Right lobe of liver (tissue), 4 donors: ENCODE data around the gene STAMBPL1.

Experiments
- CTCF ChIP-seq, 4 donors: fragments of 200-600 bp in 3 of 4; fragments of 450-650 bp in 1 of 4; IDR thresholded peaks; one replicate each; pipeline versions ENCODE4 v1.5.1 to v1.8.0; 2016 to 2022; ENCODE audit warnings: antibody characterized with exemption in 4 of 4, mild to moderate bottlenecking in 2 of 4
- POLR2A ChIP-seq: fragments of 450-650 bp; IDR thresholded peaks from one replicate; pipeline ENCODE4 v1.6.1; 2017; ENCODE audit warnings: antibody characterized with exemption, mild to moderate bottlenecking
- donor health status: DM: no; HTN: no; CAD: no.
- donor health status: DM: no; HTN: no; CAD: no.
- donor health status: DM: no; HTN: yes; CAD: no.

- TF ChIP-seq CTCF (IDR thresholded peaks at IDR 0.05), result no peak
- no peak for TF ChIP-seq POLR2A
Observed at GRCh38 chr10:88874281-88874680, 5.8 kb upstream of the STAMBPL1 start.
